ENCODE results near the gene PGGHG. TPM values are rescaled to one million over a fixed set of nuclear protein-coding genes. Genes with fewer than 3 reads are reported as not detected.

The PGGHG gene
- total RNA-seq, 2 experiments from 2014 or later = 487 to 541 TPM

Other genes starting within 250 kb of the PGGHG start
- gene SCGB1C1, start 96.0 kb upstream of the PGGHG start, total RNA-seq = not detected
- gene BET1L, start 81.7 kb upstream of the PGGHG start, total RNA-seq = 10 to 100 TPM; 33.8 to 34.2 TPM
- gene RIC8A, start 81.4 kb upstream of the PGGHG start, total RNA-seq = 100 to 1,000 TPM; 121 to 126 TPM
- gene SIRT3, start 52.8 kb upstream of the PGGHG start, total RNA-seq = 10 to 100 TPM; 13.1 to 15.0 TPM
- gene PSMD13, start 52.1 kb upstream of the PGGHG start, total RNA-seq = 100 to 1,000 TPM; 164 to 173 TPM
- 10 to 100 TPM; 29.7 to 30.8 TPM for gene NLRP6, start 10.7 kb upstream of the PGGHG start, total RNA-seq
- gene IFITM5, start 10.4 kb downstream of the PGGHG start, total RNA-seq = not detected
- 1,000 to 10,000 TPM; 2,197 to 2,304 TPM for gene IFITM2, start 18.7 kb downstream of the PGGHG start, total RNA-seq
- gene IFITM1, start 24.9 kb downstream of the PGGHG start, total RNA-seq = 1,000 to 10,000 TPM; 1,265 to 1,278 TPM
- gene IFITM3, start 31.7 kb downstream of the PGGHG start, total RNA-seq = 100 to 1,000 TPM; 174 to 182 TPM
- under 1 TPM; 0.26 to 0.52 TPM for gene B4GALNT4, start 80.4 kb downstream of the PGGHG start, total RNA-seq
- gene PKP3, start 105.1 kb downstream of the PGGHG start, total RNA-seq = under 1 TPM in 1 of 2 experiments, not detected in 1; 0.13 TPM
- gene SIGIRR, start 125.9 kb downstream of the PGGHG start, total RNA-seq = 100 to 1,000 TPM; 160 to 168 TPM
- gene ANO9, start 152.9 kb downstream of the PGGHG start, total RNA-seq = 10 to 100 TPM; 72.6 to 78.9 TPM
- gene PTDSS2, start 161.2 kb downstream of the PGGHG start, total RNA-seq = 10 to 100 TPM; 24.6 to 26.1 TPM
- 100 to 1,000 TPM; 104 to 105 TPM for gene RNH1, start 218.1 kb downstream of the PGGHG start, total RNA-seq
- 10 to 100 TPM; 58.7 to 68.9 TPM for gene HRAS, start 246.4 kb downstream of the PGGHG start, total RNA-seq
- gene LRRC56, start 248.4 kb downstream of the PGGHG start, total RNA-seq = 1 to 10 TPM; 1.9 to 2.2 TPM